ENCODE results near the gene ZBTB42. TPM values are rescaled to one million over a fixed set of nuclear protein-coding genes. Genes with fewer than 3 reads are reported as not detected.
A peak's percentile ranks its signal among the peaks of the same experiment; 100 is the strongest.

The ZBTB42 gene
- total RNA-seq, 2 experiments from 2014 or later: 1.3 TPM

GRCh38 chr14:104794993-104795780 is 5.7 kb upstream of the ZBTB42 start, which contains the start of gene AKT1:
Gene AKT1, minus strand, starts transcription at chr14:104795748. Its CDS starts 3,105 bp downstream, at chr14:104792643.
- POLR2A ChIA-PET: interaction anchor here (1.1 to 1.7 kb wide), 2 partner anchors 11 to 31 kb away, joined by 3 to 5 read pairs; no protein-coding TSS in a partner anchor
- Mint-ChIP-seq H3K27ac (peak within 1 kb of the TSS; percentile 81), H3K4me3 (peak within 1 kb of the TSS; percentile 89), H3K27me3 (no peaks in the 10 kb centered on the region), H3K9me3 (no peaks in the 10 kb centered on the region), H3K4me1 (ENCODE audit: low read depth) (peaks cover 31% of the 10 kb centered on the region), H3K36me3 (ENCODE audit: low read depth) (no peaks in the 10 kb centered on the region)
- CTCF ChIA-PET: interaction anchor here (0.6 to 1.8 kb wide), 5 partner anchors 24 to 38 kb away, joined by 3 to 6 read pairs (median 4); no protein-coding TSS in a partner anchor
- peak; percentile 31 for DNase-seq
- intact Hi-C loops (cut with micrococcal nuclease): no loop called here
- peak; percentile 33 for ATAC-seq
- no peak for TF ChIP-seq CTCF (IDR thresholded peaks at IDR 0.05)

GRCh38 chr14:104795781-104796686 is 4.9 kb upstream of the ZBTB42 start:
- Mint-ChIP-seq H3K27me3 (no peaks in the 10 kb centered on the region), H3K36me3 (ENCODE audit: low read depth) (no peaks in the 10 kb centered on the region), H3K4me1 (ENCODE audit: low read depth) (peaks cover 31% of the 10 kb centered on the region), H3K27ac (peak overlapping the region; percentile 26), H3K4me3 (peak overlapping the region; percentile 61), H3K9me3 (no peaks in the 10 kb centered on the region)
- ChIA-PET POLR2A (interaction anchor here (1.2 kb wide), 2 partner anchors 11 to 39 kb away, joined by 3 to 4 read pairs; no protein-coding TSS in a partner anchor), CTCF (interaction anchor here (1.6 kb wide), 1 partner anchor 30 kb away, joined by 5 read pairs; no protein-coding TSS in a partner anchor)
- DNase-seq: peak; percentile 50
- ATAC-seq: peak; percentile 41
- intact Hi-C loops (cut with micrococcal nuclease): no loop called here
- TF ChIP-seq CTCF (IDR thresholded peaks at IDR 0.05): no peak

DNA sequence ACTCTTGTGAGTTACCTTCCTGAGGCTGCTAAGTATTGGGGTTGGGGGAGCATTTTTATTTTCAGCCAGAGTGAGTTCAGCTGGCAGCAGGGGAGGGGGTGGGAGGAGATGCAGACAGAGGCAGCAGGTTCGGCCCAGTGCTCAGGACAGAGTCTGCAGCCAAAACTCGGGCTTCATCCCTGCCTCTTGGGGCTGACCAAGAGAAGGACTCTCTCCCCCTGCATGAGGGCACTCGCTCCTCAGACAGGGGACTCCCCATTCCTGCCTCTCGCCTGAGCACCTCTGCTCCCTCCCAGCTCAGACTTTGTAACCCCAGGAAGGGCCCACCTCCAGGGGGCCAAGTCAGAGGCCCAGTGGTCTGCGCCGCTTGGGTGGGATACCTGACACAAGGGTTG is 4.2 kb upstream of the ZBTB42 start:
- Mint-ChIP-seq H3K27me3 (no peaks in the 10 kb centered on the region), H3K9me3 (no peaks in the 10 kb centered on the region), H3K4me3 (peak overlapping the region; percentile 61), H3K27ac (no peak overlapping the region), H3K36me3 (ENCODE audit: low read depth) (no peaks in the 10 kb centered on the region), H3K4me1 (ENCODE audit: low read depth) (peaks cover 28% of the 10 kb centered on the region)
- no peak for TF ChIP-seq CTCF (IDR thresholded peaks at IDR 0.05)
- ChIA-PET CTCF (interaction anchor here (1.6 kb wide), 1 partner anchor 29 kb away, joined by 5 read pairs; no protein-coding TSS in a partner anchor), POLR2A (interaction anchor here (1.2 kb wide), 2 partner anchors 12 to 40 kb away, joined by 3 to 4 read pairs; no protein-coding TSS in a partner anchor)
- intact Hi-C loops (cut with micrococcal nuclease): no loop called here
- ATAC-seq: no peak
- DNase-seq: no peak

GRCh38 chr14:104797115-104798044 is 3.5 kb upstream of the ZBTB42 start:
- TF ChIP-seq CTCF (IDR thresholded peaks at IDR 0.05): no peak
- H3K36me3 Mint-ChIP-seq (ENCODE audit: low read depth): no peaks in the 10 kb centered on the region
- ATAC-seq: no peak
- no peak overlapping the region for H3K4me3 Mint-ChIP-seq
- ChIA-PET POLR2A (no interaction called here), CTCF (interaction anchor here (1.6 kb wide), 1 partner anchor 28 kb away, joined by 5 read pairs; no protein-coding TSS in a partner anchor)
- no peaks in the 10 kb centered on the region for H3K27me3 Mint-ChIP-seq
- intact Hi-C loops (cut with micrococcal nuclease): no loop called here
- H3K4me1 Mint-ChIP-seq (ENCODE audit: low read depth): peaks cover 33% of the 10 kb centered on the region
- DNase-seq: peak; percentile 21
- no peaks in the 10 kb centered on the region for H3K9me3 Mint-ChIP-seq
- no peak overlapping the region for H3K27ac Mint-ChIP-seq

All from activated CD8-positive, alpha-beta T cell treated with anti-CD3 and anti-CD28 coated beads for 36 hours (primary cell).